Testis (tissue), 2 donors: ENCODE results near the gene TTF2.

Experiments used
- CTCF ChIP-seq, 3 experiments: fragments of 450-650 bp in 2 of 3; fragments of 200-600 bp in 1 of 3; sonication (generic) in 1 of 3; IDR thresholded peaks; one replicate each; pipeline ENCODE4 v1.5.1; 2016 to 2019; ENCODE audit warnings: antibody characterized with exemption in 3 of 3, mild to moderate bottlenecking in 2 of 3, moderate library complexity in 1 of 3
- POLR2A ChIP-seq: fragments of 450-650 bp; IDR thresholded peaks from one replicate; pipeline ENCODE4 v1.6.1; 2017; ENCODE audit warnings: antibody characterized with exemption, mild to moderate bottlenecking, moderate library complexity

GRCh38 chr1:117025568-117025967, 34.6 kb upstream of the TTF2 start:
- TF ChIP-seq CTCF (IDR thresholded peaks at IDR 0.05) (no peak), POLR2A (no peak)
